DOHH2 (cell line): Measurements from ENCODE around the gene ATF7IP2.

Experiments used
- H3F3A ChIP-seq: fragments of 200-600 bp; sonication (generic), shearing (Covaris generic); 2 replicates; pipeline ENCODE4 v1.6.0; 2016; ENCODE audit warnings: antibody characterized with exemption, mild to moderate bottlenecking; ENCODE audit not compliant: control insufficient read depth, insufficient read depth
- H3K27ac ChIP-seq: fragments of 200-600 bp; sonication (generic); 2 replicates; pipeline ENCODE4 v1.5.1; 2014; ENCODE audit warnings: low read depth, mild to moderate bottlenecking, low read length, moderate library complexity
- H3K27me3 ChIP-seq: fragments of 200-600 bp; sonication (generic); 2 replicates; pipeline ENCODE4 v1.6.1; 2014; ENCODE audit warnings: mild to moderate bottlenecking, low read length, mixed read lengths; ENCODE audit not compliant: control insufficient read depth
- H3K36me3 ChIP-seq: fragments of 200-600 bp; sonication (generic); 2 replicates; pipeline ENCODE4 v1.6.1; 2014; ENCODE audit warnings: mild to moderate bottlenecking, low read length, moderate library complexity, mixed read lengths; ENCODE audit not compliant: control insufficient read depth
- H3K4me1 ChIP-seq: fragments of 200-600 bp; sonication (generic); 2 replicates; pipeline ENCODE4 v1.6.1; 2014; ENCODE audit warnings: mild to moderate bottlenecking, low read length, mixed read lengths; ENCODE audit not compliant: control insufficient read depth
- H3K4me2 ChIP-seq: fragments of 200-600 bp; sonication (generic); 2 replicates; pipeline ENCODE4 v1.6.0; 2014; ENCODE audit warnings: mild to moderate bottlenecking, low read length, moderate library complexity
- H3K4me3 ChIP-seq: fragments of 200-600 bp; sonication (generic); 2 replicates; pipeline ENCODE4 v1.5.1; 2014; ENCODE audit warnings: mild to moderate bottlenecking, low read length, mixed read lengths
- H3K79me2 ChIP-seq: fragments of 200-600 bp; sonication (generic); 2 replicates; pipeline ENCODE4 v1.6.1; 2014; ENCODE audit warnings: mild to moderate bottlenecking, low read length, mixed read lengths; ENCODE audit not compliant: control insufficient read depth
- H3K9me2 ChIP-seq: fragments of 200-600 bp; sonication (generic); replicated peaks from 2 replicates; pipeline ENCODE4 v1.6.1; 2014; ENCODE audit warnings: mild to moderate bottlenecking, low read length, mixed read lengths; ENCODE audit not compliant: control insufficient read depth
- H3K9me3 ChIP-seq: fragments of 200-600 bp; sonication (generic); 2 replicates; pipeline ENCODE4 v1.6.1; 2014; ENCODE audit warnings: antibody characterized with exemption, low read length, mixed read lengths; ENCODE audit not compliant: control insufficient read depth, insufficient read depth
- H4K20me1 ChIP-seq: fragments of 200-600 bp; sonication (generic); 2 replicates; pipeline ENCODE4 v1.6.0; 2014; ENCODE audit warnings: low read depth, mild to moderate bottlenecking, antibody characterized with exemption, low read length, moderate library complexity; ENCODE audit not compliant: control insufficient read depth, insufficient read depth
- EZH2phosphoT487 ChIP-seq: fragments of 200-600 bp; sonication (generic); IDR thresholded peaks from 2 replicates; pipeline ENCODE4 v1.6.1; 2017; ENCODE audit warnings: borderline replicate concordance, mild to moderate bottlenecking, antibody characterized with exemption, low read length, moderate library complexity, mixed read lengths
- TF ChIP-seq, protein P1 (sequence below): fragments of 200-600 bp; sonication (generic); IDR thresholded peaks from one replicate; pipeline ENCODE4 v1.5.1; 2014; ENCODE audit warnings: antibody characterized with exemption, mild to moderate bottlenecking, low read depth, low read length; ENCODE audit not compliant: poor library complexity, severe bottlenecking

Gene ATF7IP2

DNA sequence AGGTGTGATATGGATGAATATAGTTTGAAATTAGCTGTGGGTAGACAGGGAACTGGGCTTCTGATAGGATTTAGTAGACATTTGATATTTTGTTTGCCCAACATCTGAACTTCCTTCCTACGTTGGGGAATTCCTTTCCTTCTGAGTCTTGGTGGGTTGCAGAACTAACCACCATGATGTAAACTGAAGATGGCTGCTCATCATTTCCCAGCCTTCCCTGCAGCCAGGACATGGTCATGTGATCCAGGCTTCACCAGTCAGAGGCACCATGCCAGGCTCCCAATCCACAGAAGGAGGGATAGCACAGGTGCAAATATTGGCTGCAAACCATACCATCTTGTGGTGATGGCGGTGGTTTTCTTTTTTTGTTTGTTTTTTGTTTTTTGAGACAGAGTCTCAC is 137.1 kb downstream of the ATF7IP2 start:
- TF ChIP-seq EZH2phosphoT487 = no peak
- TF ChIP-seq, protein P1, sequence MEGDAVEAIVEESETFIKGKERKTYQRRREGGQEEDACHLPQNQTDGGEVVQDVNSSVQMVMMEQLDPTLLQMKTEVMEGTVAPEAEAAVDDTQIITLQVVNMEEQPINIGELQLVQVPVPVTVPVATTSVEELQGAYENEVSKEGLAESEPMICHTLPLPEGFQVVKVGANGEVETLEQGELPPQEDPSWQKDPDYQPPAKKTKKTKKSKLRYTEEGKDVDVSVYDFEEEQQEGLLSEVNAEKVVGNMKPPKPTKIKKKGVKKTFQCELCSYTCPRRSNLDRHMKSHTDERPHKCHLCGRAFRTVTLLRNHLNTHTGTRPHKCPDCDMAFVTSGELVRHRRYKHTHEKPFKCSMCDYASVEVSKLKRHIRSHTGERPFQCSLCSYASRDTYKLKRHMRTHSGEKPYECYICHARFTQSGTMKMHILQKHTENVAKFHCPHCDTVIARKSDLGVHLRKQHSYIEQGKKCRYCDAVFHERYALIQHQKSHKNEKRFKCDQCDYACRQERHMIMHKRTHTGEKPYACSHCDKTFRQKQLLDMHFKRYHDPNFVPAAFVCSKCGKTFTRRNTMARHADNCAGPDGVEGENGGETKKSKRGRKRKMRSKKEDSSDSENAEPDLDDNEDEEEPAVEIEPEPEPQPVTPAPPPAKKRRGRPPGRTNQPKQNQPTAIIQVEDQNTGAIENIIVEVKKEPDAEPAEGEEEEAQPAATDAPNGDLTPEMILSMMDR = no peak
- no peak overlapping the region for H3K27ac ChIP-seq
- H4K20me1 ChIP-seq = no peaks in the 10 kb centered on the region
- no peaks in the 10 kb centered on the region for H3F3A ChIP-seq
- H3K4me2 ChIP-seq = no peak overlapping the region
- no peaks in the 10 kb centered on the region for H3K27me3 ChIP-seq
- no peaks in the 10 kb centered on the region for H3K4me1 ChIP-seq
- H3K36me3 ChIP-seq = no peaks in the 10 kb centered on the region
- H3K79me2 ChIP-seq = no peaks in the 10 kb centered on the region
- no peaks in the 10 kb centered on the region for H3K9me2 ChIP-seq
- no peak overlapping the region for H3K4me3 ChIP-seq
- no peaks in the 10 kb centered on the region for H3K9me3 ChIP-seq

DNA sequence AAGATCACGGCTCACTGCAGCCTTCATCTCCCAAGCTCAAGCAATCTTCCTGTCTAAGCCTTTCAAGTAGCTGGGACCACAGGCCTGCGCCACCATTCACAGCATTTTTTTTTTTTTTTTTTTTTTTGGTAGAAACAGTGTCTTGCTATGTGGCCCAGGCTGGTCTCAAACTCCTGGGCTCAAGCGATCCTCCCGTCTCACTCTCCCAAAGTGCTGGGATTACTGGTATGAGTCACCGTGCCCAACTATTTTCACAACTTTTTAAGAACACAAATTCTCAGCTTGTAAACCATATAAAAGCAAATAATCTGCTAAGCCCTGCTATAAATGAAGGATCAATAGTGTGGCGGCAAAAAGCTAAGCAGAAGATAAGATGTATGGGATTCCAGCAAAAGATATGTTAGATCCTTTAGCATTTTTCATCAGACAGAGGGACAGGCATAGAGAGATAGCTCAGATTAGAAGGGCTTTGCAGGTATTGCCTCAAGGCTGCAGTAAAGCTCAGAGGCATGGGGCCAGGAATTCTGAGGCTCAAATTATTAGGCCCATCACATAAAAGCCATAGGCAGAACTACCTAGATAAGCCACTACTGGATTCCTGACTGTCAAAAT is 139.5 kb downstream of the ATF7IP2 start:
- H3K79me2 ChIP-seq = no peaks in the 10 kb centered on the region
- H3K4me2 ChIP-seq = no peak overlapping the region
- no peaks in the 10 kb centered on the region for H3K9me2 ChIP-seq
- no peaks in the 10 kb centered on the region for H3K27me3 ChIP-seq
- no peak overlapping the region for H3K27ac ChIP-seq
- no peak overlapping the region for H3K4me3 ChIP-seq
- no peaks in the 10 kb centered on the region for H4K20me1 ChIP-seq
- no peaks in the 10 kb centered on the region for H3K4me1 ChIP-seq
- TF ChIP-seq, protein P1 = no peak
- no peak for TF ChIP-seq EZH2phosphoT487
- H3K36me3 ChIP-seq = no peaks in the 10 kb centered on the region
- no peaks in the 10 kb centered on the region for H3K9me3 ChIP-seq
- no peaks in the 10 kb centered on the region for H3F3A ChIP-seq

DNA sequence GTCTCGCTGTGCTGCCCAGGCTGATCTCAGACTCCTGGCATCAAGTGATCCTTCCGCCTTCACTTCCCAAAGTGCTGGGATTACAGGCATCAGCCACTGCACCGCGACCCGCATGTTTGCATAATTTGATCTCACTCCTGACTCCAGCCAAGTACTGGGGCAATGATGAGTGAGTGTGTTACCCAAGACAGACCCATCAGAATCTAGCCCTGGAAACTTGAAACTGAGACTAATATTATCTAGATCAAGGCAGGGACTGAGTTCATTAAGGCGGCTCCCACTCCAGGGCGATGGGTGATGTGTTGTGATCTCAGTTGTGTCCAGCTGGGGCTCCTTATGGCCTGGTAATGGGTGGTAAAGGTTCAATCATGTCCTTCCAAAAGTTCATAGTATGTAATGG is 141.1 kb downstream of the ATF7IP2 start:
- no peaks in the 10 kb centered on the region for H3K4me1 ChIP-seq
- H3K36me3 ChIP-seq = no peaks in the 10 kb centered on the region
- no peaks in the 10 kb centered on the region for H3K9me3 ChIP-seq
- H3K27me3 ChIP-seq = no peaks in the 10 kb centered on the region
- no peak overlapping the region for H3K27ac ChIP-seq
- H3K4me3 ChIP-seq = no peak overlapping the region
- H3K79me2 ChIP-seq = no peaks in the 10 kb centered on the region
- no peak overlapping the region for H3K4me2 ChIP-seq
- H3F3A ChIP-seq = no peaks in the 10 kb centered on the region
- H4K20me1 ChIP-seq = no peaks in the 10 kb centered on the region
- no peak for TF ChIP-seq EZH2phosphoT487
- TF ChIP-seq, protein P1 = no peak
- no peaks in the 10 kb centered on the region for H3K9me2 ChIP-seq
